HCT116 (cell line): ENCODE data around the gene S100A2. TPM values are rescaled to one million over a fixed set of nuclear protein-coding genes. Genes with fewer than 3 reads are reported as not detected.
A peak's percentile ranks its signal among the peaks of the same experiment; 100 is the strongest.

Experiments
- ATAC-seq: fragments of 200-7000 bp; cut with Tn5 transposase; 2 replicates; pipeline ENCODE4 v1.9.1; 2020; ENCODE audit warnings: mild to moderate bottlenecking, moderate library complexity
- BruUV-seq: library from RNA; stranded (reverse); fragments of 400-500 nt; replicated peaks from 2 replicates; lab custom pipeline; 2021; lab: Mats Ljungman, UMichigan
- CTCF ChIA-PET: fragments of 300-600 bp; sonication (Branson Sonifier 250); formaldehyde crosslinking; loops from one replicate; lab custom pipeline; 2021; ENCODE audit warnings: antibody characterized with exemption; lab: Charles Lee
- POLR2A ChIA-PET: fragments of 300-600, 350-600 bp; sonication (Branson Sonifier 250); formaldehyde crosslinking; loops from one replicate; lab custom pipeline; 2021; ENCODE audit warnings: antibody characterized with exemption; lab: Charles Lee
- RAD21 ChIA-PET, 2 experiments: fragments of 300-600 bp; sonication (Branson Sonifier 250); formaldehyde crosslinking; loops; one replicate each; lab custom pipeline; 2023; ENCODE audit warnings: low total read pairs in 2 of 2; ENCODE audit not compliant: uncharacterized antibody in 2 of 2, unreplicated experiment in 2 of 2, low non-redundant PET in 1 of 2; lab: Charles Lee
- DNase-seq: peaks from one replicate; pipeline ENCODE4 v3.0.0-alpha.2; 2010; ENCODE audit warnings: low read depth, low spot score
- H2AFZ ChIP-seq: fragments of 200-600 bp; shearing (Covaris generic), sonication (generic); 2 replicates; pipeline ENCODE4 v1.6.1; 2017; ENCODE audit warnings: low read depth, mixed run types, mixed read lengths, antibody characterized with exemption, low read length; ENCODE audit not compliant: poor library complexity, severe bottlenecking
- H3K27ac ChIP-seq: 2 replicates; pipeline ENCODE4 v1.5.1; 2012; ENCODE audit warnings: low read depth, low read length
- H3K27me3 ChIP-seq: fragments of 200-600 bp; sonication (generic); 2 replicates; pipeline ENCODE4 v1.6.1; 2016; ENCODE audit warnings: mixed run types, low read length, mixed read lengths; ENCODE audit not compliant: insufficient read depth
- H3K36me3 ChIP-seq, 2 experiments: fragments of 200-500 bp in 1 of 2; fragments of 200-600 bp in 1 of 2; sonication (Bioruptor generic) in 1 of 2; sonication (generic) in 1 of 2; 2 replicates each; pipeline versions ENCODE4 v1.5.1 to v1.6.1; 2014 to 2016; ENCODE audit warnings: low read length in 2 of 2, inconsistent platforms in 1 of 2, mixed read lengths in 1 of 2, mixed run types in 1 of 2; ENCODE audit not compliant: insufficient read depth in 2 of 2, control insufficient read depth in 1 of 2
- H3K4me1 ChIP-seq, 2 experiments: fragments of 200-600 bp in 1 of 2; sonication (generic) in 1 of 2; 2 replicates each; pipeline versions ENCODE4 v1.5.1 to v1.6.1; 2012 to 2017; ENCODE audit warnings: low read length in 2 of 2, inconsistent platforms in 1 of 2, mild to moderate bottlenecking in 1 of 2, mixed read lengths in 1 of 2, mixed run types in 1 of 2, moderate library complexity in 1 of 2; ENCODE audit not compliant: insufficient read depth in 2 of 2, control insufficient read depth in 1 of 2
- H3K4me2 ChIP-seq: fragments of 200-600 bp; sonication (generic); 2 replicates; pipeline ENCODE4 v1.6.1; 2017; ENCODE audit warnings: mixed run types, low read length, mixed read lengths
- H3K4me3 ChIP-seq, 2 experiments: fragments of 200-600 bp in 1 of 2; sonication (generic) in 1 of 2; replicated peaks in 1 of 2; 2 replicates each; pipeline ENCODE4 v1.5.1; 2011 to 2016; ENCODE audit warnings: low read length in 2 of 2, control low read depth in 1 of 2, low read depth in 1 of 2, mild to moderate bottlenecking in 1 of 2, mixed read lengths in 1 of 2, mixed run types in 1 of 2
- H3K79me2 ChIP-seq: fragments of 200-600 bp; sonication (generic); 2 replicates; pipeline ENCODE4 v1.6.1; 2017; ENCODE audit warnings: mild to moderate bottlenecking, mixed run types, low read length, moderate library complexity, mixed read lengths; ENCODE audit not compliant: insufficient read depth
- H3K9ac ChIP-seq: fragments of 200-600 bp; sonication (generic); 2 replicates; pipeline ENCODE4 v1.6.1; 2016; ENCODE audit warnings: low read length, mixed read lengths
- H3K9me2 ChIP-seq: fragments of 200-600 bp; sonication (generic), shearing (Covaris generic); 2 replicates; pipeline ENCODE4 v1.6.1; 2017; ENCODE audit warnings: mixed run types, mild to moderate bottlenecking, moderate library complexity; ENCODE audit not compliant: insufficient read depth
- H3K9me3 ChIP-seq, 2 experiments: fragments of 200-500 bp in 1 of 2; fragments of 200-600 bp in 1 of 2; sonication (Bioruptor generic) in 1 of 2; sonication (generic) in 1 of 2; 2 replicates each; pipeline ENCODE4 v1.6.1; 2014 to 2017; ENCODE audit warnings: low read length in 2 of 2, mixed read lengths in 2 of 2, inconsistent platforms in 1 of 2, low read depth in 1 of 2, mild to moderate bottlenecking in 1 of 2, mixed run types in 1 of 2, moderate library complexity in 1 of 2; ENCODE audit not compliant: control insufficient read depth in 1 of 2, insufficient read depth in 1 of 2
- H4K20me1 ChIP-seq: fragments of 200-600 bp; sonication (generic), shearing (Covaris generic); 2 replicates; pipeline ENCODE4 v1.6.1; 2017; ENCODE audit warnings: mixed run types, mild to moderate bottlenecking, moderate library complexity; ENCODE audit not compliant: insufficient read depth
- CBX3 ChIP-seq: IDR thresholded peaks from 2 replicates; pipeline ENCODE4 v1.6.1; 2012; ENCODE audit warnings: low read depth
- CEBPB ChIP-seq: IDR thresholded peaks from 2 replicates; pipeline ENCODE4 v1.6.1; 2012; ENCODE audit warnings: low read depth
- EGR1 ChIP-seq: IDR thresholded peaks from 2 replicates; pipeline ENCODE4 v1.6.1; 2012; ENCODE audit warnings: low read depth
- EZH2 ChIP-seq: fragments of 200-600 bp; sonication (generic); IDR thresholded peaks from 2 replicates; pipeline ENCODE4 v1.6.1; 2017; ENCODE audit warnings: antibody characterized with exemption, mixed run types
- FOSL1 ChIP-seq: IDR thresholded peaks from 2 replicates; pipeline ENCODE4 v1.6.1; 2012; ENCODE audit warnings: low read depth
- POLR2A ChIP-seq: IDR thresholded peaks from 2 replicates; pipeline ENCODE4 v1.7.0; 2011; ENCODE audit warnings: borderline replicate concordance; ENCODE audit not compliant: insufficient read depth, insufficient read length; ENCODE audit errors: extremely low read depth
- RAD21 ChIP-seq: IDR thresholded peaks from 2 replicates; pipeline ENCODE4 v1.6.1; 2012; ENCODE audit warnings: low read depth, mild to moderate bottlenecking
- intact Hi-C: fragments of 100-400 bp; cut with micrococcal nuclease; formaldehyde crosslinking; loops from 2 replicates; pipeline ENCODE4 v1.10.0; 2022
- total RNA-seq: library from RNA; stranded (reverse); gene quantifications from one replicate; pipeline ENCODE4 v1.2.1, GENCODE V29; 2021; ENCODE audit not compliant: unreplicated experiment

S100A2 gene
- total RNA-seq, 1 experiment from 2014 or later, result 24.8 TPM

GRCh38 chr1:153542956-153543711, 22.5 kb downstream of the S100A2 start:
- BruUV-seq, result no TSS peak
- Histone ChIP-seq H3K9ac (peak overlapping the region; percentile 29), H3K4me3 (no peak overlapping the region), H3K36me3 (no peaks in the 10 kb centered on the region), H2AFZ (no peak overlapping the region), H3K9me2 (no peaks in the 10 kb centered on the region), H3K9me3 (no peaks in the 10 kb centered on the region), H4K20me1 (no peaks in the 10 kb centered on the region), H3K79me2 (peaks cover 14% of the 10 kb centered on the region; the same call in 1 of the 2 replicates), H3K4me1 (peaks cover 92 to 97% of the 10 kb centered on the region in 2 experiments), H3K27ac (peak overlapping the region; percentile 97), H3K27me3 (no peaks in the 10 kb centered on the region), H3K4me2 (peak overlapping the region; percentile 77)
- ChIA-PET POLR2A (interaction anchor here (1.4 to 5.6 kb wide), 4 partner anchors 9 to 91 kb away, joined by 3 to 67 read pairs (median 20); partner anchors contain the start of genes CHTOP, S100A2 and S100A6), CTCF (interaction anchor here (1.0 kb wide), 1 partner anchor 8 kb away, joined by 3 read pairs; the partner anchor contains the start of gene S100A6), RAD21 (no interaction called here)
- TF ChIP-seq CBX3 (no peak), EGR1 (no peak), POLR2A (no peak), RAD21 (no peak), EZH2 (no peak), CEBPB (no peak), FOSL1 (no peak)
- DNase-seq (no peak), ATAC-seq (no peak)
- intact Hi-C loops, result no loop called here
